ENCODE data around the gene SORT1.
"Not testable (repeated sequence)": the region's sequence is repeated elsewhere in the genome, so short reads cannot be mapped to it uniquely, and the experiment has no call there.

The SORT1 gene

GRCh38 chr1:109335091-109335490, 62.6 kb downstream of the SORT1 start:
- DNase-seq: no peak

GRCh38 chr1:109331113-109331512, 66.6 kb downstream of the SORT1 start:
- no peak for DNase-seq

- no peak for DNase-seq
These were observed 70.4 kb downstream of the SORT1 start for GRCh38 chr1:109327285-109327684.

GRCh38 chr1:109322974-109323373, 74.7 kb downstream of the SORT1 start:
- no peak for DNase-seq

- no peak for DNase-seq
These were observed 78.6 kb downstream of the SORT1 start for GRCh38 chr1:109319114-109319513.

- no peak for DNase-seq
These were observed 81.2 kb downstream of the SORT1 start for GRCh38 chr1:109316506-109316905.

GRCh38 chr1:109315288-109315687, 82.4 kb downstream of the SORT1 start:
- no peak for DNase-seq

GRCh38 chr1:109314795-109315194, 82.9 kb downstream of the SORT1 start:
- no peak for DNase-seq

- no peak for DNase-seq
These were observed 84.5 kb downstream of the SORT1 start for GRCh38 chr1:109312978-109313775.

- no peak for DNase-seq
These were observed 85.5 kb downstream of the SORT1 start for GRCh38 chr1:109312246-109312645.

GRCh38 chr1:109309347-109309746, 88.4 kb downstream of the SORT1 start:
- no peak for DNase-seq

- DNase-seq: peak; percentile 10
These were observed 90.3 kb downstream of the SORT1 start for GRCh38 chr1:109307274-109308021.

GRCh38 chr1:109306832-109307273, 90.9 kb downstream of the SORT1 start, which contains the start of gene MYBPHL:
TSS of gene MYBPHL (minus strand) at chr1:109307011. CDS start at chr1:109306991, 20 bp downstream.
- no peak for DNase-seq

- not testable (repeated sequence) for DNase-seq
These were observed 91.7 kb downstream of the SORT1 start for GRCh38 chr1:109305991-109306390.

- DNase-seq: no peak
These were observed 93.3 kb downstream of the SORT1 start for GRCh38 chr1:109304226-109304920.

- DNase-seq: no peak
These were observed 95.8 kb downstream of the SORT1 start for GRCh38 chr1:109301874-109302273.

- DNase-seq: no peak
These were observed 97.0 kb downstream of the SORT1 start for GRCh38 chr1:109300650-109301151.

GRCh38 chr1:109299558-109300343, 98.0 kb downstream of the SORT1 start:
- DNase-seq: no peak

- peak; percentile 16 for DNase-seq
These were observed 98.8 kb downstream of the SORT1 start for GRCh38 chr1:109298666-109299557.

- DNase-seq: no peak
These were observed 100.9 kb downstream of the SORT1 start for GRCh38 chr1:109296782-109297181.

- DNase-seq: no peak
These were observed 101.9 kb downstream of the SORT1 start for GRCh38 chr1:109295712-109296415.

Data from RPMI8226 (cell line).